ENCODE results near the gene SLC51B.

- TF ChIP-seq FOXA1 (IDR thresholded peaks at IDR 0.05), result no peak
- TF ChIP-seq BHLHE40 (IDR thresholded peaks at IDR 0.05; ENCODE audit: borderline replicate concordance), result no peak
- no peak for TF ChIP-seq FOXK2 (IDR thresholded peaks at IDR 0.05)
- TF ChIP-seq SP1 (IDR thresholded peaks at IDR 0.05), result no peak
- TF ChIP-seq ELF4 (IDR thresholded peaks at IDR 0.05), result no peak
- TF ChIP-seq PKNOX1 (IDR thresholded peaks at IDR 0.05), result no peak
- no peak for TF ChIP-seq CTBP1 (IDR thresholded peaks at IDR 0.05; ENCODE audit: borderline replicate concordance)
- no peak for TF ChIP-seq NFRKB (IDR thresholded peaks at IDR 0.05)
- TF ChIP-seq SUZ12 (IDR thresholded peaks at IDR 0.05), result no peak
- no peak for TF ChIP-seq ARNT (IDR thresholded peaks at IDR 0.05)
- no peak for TF ChIP-seq L3MBTL2 (conservative IDR thresholded peaks at IDR 0.05)
- TF ChIP-seq LEF1 (IDR thresholded peaks at IDR 0.05; ENCODE audit: borderline replicate concordance), result no peak
- TF ChIP-seq TARDBP (IDR thresholded peaks at IDR 0.05), result no peak
These were observed 14.2 kb downstream of the SLC51B start for GRCh38 chr15:65059369-65059750.

Data from HEK293T (cell line).